ENCODE measurements around the gene AAGAB.

DNA sequence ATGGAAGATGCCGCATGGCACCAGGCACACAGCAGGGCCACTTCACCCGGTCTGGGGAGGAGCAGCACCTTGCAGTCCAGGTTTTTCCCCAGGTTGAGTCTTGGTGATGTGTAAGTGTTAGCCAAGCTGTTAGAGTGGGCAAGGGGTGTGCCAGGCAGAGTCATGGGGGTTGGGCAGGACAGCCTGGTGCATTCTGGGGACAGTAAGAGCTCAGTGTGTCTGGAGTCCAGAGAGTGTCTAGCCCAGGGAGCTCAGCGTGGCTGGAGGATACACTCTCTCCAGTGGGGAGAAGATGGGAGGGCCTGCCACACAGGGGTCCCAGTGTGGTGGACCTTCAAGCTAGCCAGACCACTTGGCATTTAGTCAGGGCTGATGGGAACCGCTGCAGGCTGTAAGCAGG is 87.4 kb downstream of the AAGAB start:
- TF ChIP-seq, protein P1, sequence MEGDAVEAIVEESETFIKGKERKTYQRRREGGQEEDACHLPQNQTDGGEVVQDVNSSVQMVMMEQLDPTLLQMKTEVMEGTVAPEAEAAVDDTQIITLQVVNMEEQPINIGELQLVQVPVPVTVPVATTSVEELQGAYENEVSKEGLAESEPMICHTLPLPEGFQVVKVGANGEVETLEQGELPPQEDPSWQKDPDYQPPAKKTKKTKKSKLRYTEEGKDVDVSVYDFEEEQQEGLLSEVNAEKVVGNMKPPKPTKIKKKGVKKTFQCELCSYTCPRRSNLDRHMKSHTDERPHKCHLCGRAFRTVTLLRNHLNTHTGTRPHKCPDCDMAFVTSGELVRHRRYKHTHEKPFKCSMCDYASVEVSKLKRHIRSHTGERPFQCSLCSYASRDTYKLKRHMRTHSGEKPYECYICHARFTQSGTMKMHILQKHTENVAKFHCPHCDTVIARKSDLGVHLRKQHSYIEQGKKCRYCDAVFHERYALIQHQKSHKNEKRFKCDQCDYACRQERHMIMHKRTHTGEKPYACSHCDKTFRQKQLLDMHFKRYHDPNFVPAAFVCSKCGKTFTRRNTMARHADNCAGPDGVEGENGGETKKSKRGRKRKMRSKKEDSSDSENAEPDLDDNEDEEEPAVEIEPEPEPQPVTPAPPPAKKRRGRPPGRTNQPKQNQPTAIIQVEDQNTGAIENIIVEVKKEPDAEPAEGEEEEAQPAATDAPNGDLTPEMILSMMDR (IDR thresholded peaks at IDR 0.05) = no peak
- TF ChIP-seq POLR2A (IDR thresholded peaks at IDR 0.05) = no peak
